WERI-Rb-1 (cell line): Measurements from ENCODE around the gene CYP3A7.
"Not testable (repeated sequence)": the region's sequence is repeated elsewhere in the genome, so short reads cannot be mapped to it uniquely, and the experiment has no call there.

Experiments used
- DNase-seq: peaks from one replicate; pipeline ENCODE4 v3.0.0-alpha.2; 2020
- H3K27ac ChIP-seq: fragments of 250-450 bp; sonication (Bioruptor Pico); 2 replicates; pipeline ENCODE4 v1.5.1; 2020; ENCODE audit warnings: mild to moderate bottlenecking, moderate library complexity
- H3K27me3 ChIP-seq: fragments of 250-450 bp; sonication (Bioruptor Pico); 2 replicates; pipeline ENCODE4 v1.5.1; 2021; ENCODE audit warnings: mild to moderate bottlenecking, low read depth, moderate library complexity; ENCODE audit not compliant: insufficient read depth, severe bottlenecking
- H3K36me3 ChIP-seq: fragments of 250-450 bp; sonication (Bioruptor Pico); 2 replicates; pipeline ENCODE4 v1.5.1; 2020; ENCODE audit warnings: mild to moderate bottlenecking, moderate library complexity
- H3K4me3 ChIP-seq: 2 replicates; pipeline ENCODE4 v1.5.1; 2011; ENCODE audit warnings: low read depth, mild to moderate bottlenecking, control low read depth, low read length
- H3K9me3 ChIP-seq: fragments of 250-450 bp; sonication (Bioruptor Pico); 2 replicates; pipeline ENCODE4 v1.5.1; 2021; ENCODE audit warnings: mild to moderate bottlenecking, moderate library complexity; ENCODE audit not compliant: severe bottlenecking
- TF ChIP-seq, protein P1 (sequence below): IDR thresholded peaks from 2 replicates; pipeline ENCODE4 v1.5.1; 2011; ENCODE audit warnings: low read depth, mild to moderate bottlenecking, control low read depth, inconsistent platforms, low read length

Gene CYP3A7

DNA sequence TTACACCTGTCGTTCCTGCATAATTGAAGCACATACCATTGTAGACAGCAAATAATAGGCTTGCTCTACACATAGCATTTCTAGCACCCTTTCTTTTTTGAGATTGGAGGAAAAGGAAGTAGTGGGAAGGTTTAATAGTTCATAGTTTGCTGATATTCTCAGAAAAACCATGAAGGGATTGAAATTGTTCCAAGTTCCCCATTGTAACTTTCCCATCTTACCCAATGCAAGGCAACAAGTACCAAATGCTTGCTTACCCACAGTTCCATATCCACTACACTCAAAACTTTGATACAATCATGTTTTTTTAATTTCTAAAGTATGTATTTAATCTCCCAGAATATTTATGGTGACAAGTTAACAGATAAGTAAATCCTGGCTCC lies 69.0 kb downstream of the CYP3A7 start:
- Histone ChIP-seq H3K27ac (no peak overlapping the region), H3K9me3 (no peaks in the 10 kb centered on the region), H3K27me3 (no peaks in the 10 kb centered on the region), H3K4me3 (no peak overlapping the region), H3K36me3 (no peaks in the 10 kb centered on the region)
- TF ChIP-seq, protein P1, sequence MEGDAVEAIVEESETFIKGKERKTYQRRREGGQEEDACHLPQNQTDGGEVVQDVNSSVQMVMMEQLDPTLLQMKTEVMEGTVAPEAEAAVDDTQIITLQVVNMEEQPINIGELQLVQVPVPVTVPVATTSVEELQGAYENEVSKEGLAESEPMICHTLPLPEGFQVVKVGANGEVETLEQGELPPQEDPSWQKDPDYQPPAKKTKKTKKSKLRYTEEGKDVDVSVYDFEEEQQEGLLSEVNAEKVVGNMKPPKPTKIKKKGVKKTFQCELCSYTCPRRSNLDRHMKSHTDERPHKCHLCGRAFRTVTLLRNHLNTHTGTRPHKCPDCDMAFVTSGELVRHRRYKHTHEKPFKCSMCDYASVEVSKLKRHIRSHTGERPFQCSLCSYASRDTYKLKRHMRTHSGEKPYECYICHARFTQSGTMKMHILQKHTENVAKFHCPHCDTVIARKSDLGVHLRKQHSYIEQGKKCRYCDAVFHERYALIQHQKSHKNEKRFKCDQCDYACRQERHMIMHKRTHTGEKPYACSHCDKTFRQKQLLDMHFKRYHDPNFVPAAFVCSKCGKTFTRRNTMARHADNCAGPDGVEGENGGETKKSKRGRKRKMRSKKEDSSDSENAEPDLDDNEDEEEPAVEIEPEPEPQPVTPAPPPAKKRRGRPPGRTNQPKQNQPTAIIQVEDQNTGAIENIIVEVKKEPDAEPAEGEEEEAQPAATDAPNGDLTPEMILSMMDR: no peak
- DNase-seq: no peak

DNA sequence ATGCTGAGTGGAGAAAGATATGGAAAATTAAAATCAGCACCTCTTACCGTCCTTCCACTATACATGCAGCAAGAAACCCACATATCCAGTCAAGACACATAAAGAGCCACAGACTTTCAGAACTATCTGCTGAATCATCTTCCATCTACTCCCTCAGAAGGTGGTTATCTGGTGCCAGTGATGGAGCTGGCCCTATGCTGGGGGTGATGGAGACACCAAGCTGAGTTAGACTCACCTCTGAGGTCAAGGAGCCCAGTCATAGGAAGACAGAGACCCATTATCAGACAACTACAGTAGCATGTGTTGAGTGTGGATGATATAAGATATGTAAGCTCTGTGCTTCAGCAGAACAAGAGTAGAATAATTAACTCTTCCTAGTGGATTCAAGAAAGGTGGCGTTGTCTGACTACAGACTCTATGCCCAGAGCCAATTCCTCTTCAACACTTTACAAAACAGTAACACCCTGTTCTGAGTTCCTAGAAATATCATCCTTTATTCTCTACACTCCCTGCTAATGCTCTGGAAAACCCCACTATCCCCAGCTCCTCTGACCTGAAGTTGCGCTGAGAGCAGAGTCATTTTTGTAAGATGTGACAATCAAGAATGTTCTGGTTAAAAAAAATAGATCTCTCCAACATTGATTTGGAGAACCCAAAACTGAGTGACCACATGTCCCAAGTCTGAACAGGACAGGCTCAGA lies 69.5 kb downstream of the CYP3A7 start:
- Histone ChIP-seq H3K27me3 (no peaks in the 10 kb centered on the region), H3K36me3 (peaks cover 2% of the 10 kb centered on the region; the same call in 1 of the 2 replicates), H3K9me3 (no peaks in the 10 kb centered on the region), H3K4me3 (no peak overlapping the region), H3K27ac (no peak overlapping the region)
- no peak for DNase-seq
- TF ChIP-seq, protein P1: no peak

DNA sequence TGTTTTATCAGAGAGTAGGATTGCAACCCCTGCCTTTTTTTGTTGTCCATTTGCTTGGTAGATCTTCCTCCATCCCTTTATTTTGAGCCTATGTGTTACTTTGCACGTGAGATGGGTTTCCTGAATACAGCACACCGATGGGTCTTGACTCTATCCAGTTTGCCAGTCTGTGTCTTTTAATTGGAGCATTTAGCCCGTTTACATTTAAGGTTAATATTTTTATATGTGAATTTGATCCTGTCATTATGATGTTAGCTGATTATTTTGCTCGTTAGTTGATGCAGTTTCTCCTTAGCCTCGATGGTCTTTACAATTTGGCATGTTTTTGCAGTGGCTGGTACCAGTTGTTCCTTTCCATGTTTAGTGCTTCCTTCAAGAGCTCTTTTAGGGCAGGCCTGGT lies 77.1 kb downstream of the CYP3A7 start:
- not testable (repeated sequence) for H3K27me3 ChIP-seq, H3K4me3 ChIP-seq, DNase-seq, H3K27ac ChIP-seq, H3K36me3 ChIP-seq, H3K9me3 ChIP-seq
